HEK293T (cell line): ENCODE measurements around the gene AKAP6.
"Not testable (repeated sequence)": the region's sequence is repeated elsewhere in the genome, so short reads cannot be mapped to it uniquely, and the experiment has no call there.

Source experiments
- ARNT ChIP-seq: fragments of 450-650 bp; IDR thresholded peaks from 2 replicates; pipeline ENCODE4 v1.6.1; 2017; ENCODE audit warnings: mild to moderate bottlenecking
- BHLHE40 ChIP-seq: fragments of 450-650 bp; IDR thresholded peaks from 2 replicates; pipeline ENCODE4 v1.6.1; 2016; ENCODE audit warnings: mild to moderate bottlenecking, moderate library complexity, borderline replicate concordance
- FOXK2 ChIP-seq: fragments of 450-650 bp; IDR thresholded peaks from 2 replicates; pipeline ENCODE4 v1.6.1; 2016; ENCODE audit warnings: mild to moderate bottlenecking
- FOXM1 ChIP-seq: fragments of 450-650 bp; IDR thresholded peaks from 2 replicates; pipeline ENCODE4 v1.6.1; 2017; ENCODE audit warnings: mild to moderate bottlenecking, borderline replicate concordance
- NFRKB ChIP-seq: fragments of 450-650 bp; IDR thresholded peaks from 2 replicates; pipeline ENCODE4 v1.6.1; 2016; ENCODE audit warnings: mild to moderate bottlenecking, moderate library complexity
- SUZ12 ChIP-seq: fragments of 450-650 bp; IDR thresholded peaks from 2 replicates; pipeline ENCODE4 v1.6.1; 2016; ENCODE audit warnings: mild to moderate bottlenecking
- TARDBP ChIP-seq: fragments of 450-650 bp; IDR thresholded peaks from 2 replicates; pipeline ENCODE4 v1.6.1; 2016

DNA sequence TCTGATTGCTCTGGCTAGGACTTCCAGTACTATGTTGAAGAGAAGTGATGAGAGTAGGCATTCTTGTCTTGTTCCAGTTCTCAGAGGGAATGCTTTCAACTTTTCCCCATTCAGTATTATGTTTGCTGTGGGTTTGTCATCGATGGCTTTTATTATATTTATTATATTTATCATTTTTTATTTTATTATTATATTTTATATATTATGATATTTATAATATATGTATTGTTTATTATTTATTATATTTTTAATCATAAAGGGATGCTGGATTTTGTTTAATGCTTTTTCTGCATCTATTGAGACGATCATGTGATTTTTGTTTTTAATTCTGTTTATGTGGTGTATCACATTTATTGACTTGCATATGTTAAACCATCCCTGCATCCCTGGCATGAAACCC lies 58.2 kb downstream of the AKAP6 start:
- TF ChIP-seq FOXK2, TARDBP, NFRKB, BHLHE40, FOXM1, SUZ12, ARNT: not testable (repeated sequence)
